ENCODE measurements around the gene RCAN1.

DNA sequence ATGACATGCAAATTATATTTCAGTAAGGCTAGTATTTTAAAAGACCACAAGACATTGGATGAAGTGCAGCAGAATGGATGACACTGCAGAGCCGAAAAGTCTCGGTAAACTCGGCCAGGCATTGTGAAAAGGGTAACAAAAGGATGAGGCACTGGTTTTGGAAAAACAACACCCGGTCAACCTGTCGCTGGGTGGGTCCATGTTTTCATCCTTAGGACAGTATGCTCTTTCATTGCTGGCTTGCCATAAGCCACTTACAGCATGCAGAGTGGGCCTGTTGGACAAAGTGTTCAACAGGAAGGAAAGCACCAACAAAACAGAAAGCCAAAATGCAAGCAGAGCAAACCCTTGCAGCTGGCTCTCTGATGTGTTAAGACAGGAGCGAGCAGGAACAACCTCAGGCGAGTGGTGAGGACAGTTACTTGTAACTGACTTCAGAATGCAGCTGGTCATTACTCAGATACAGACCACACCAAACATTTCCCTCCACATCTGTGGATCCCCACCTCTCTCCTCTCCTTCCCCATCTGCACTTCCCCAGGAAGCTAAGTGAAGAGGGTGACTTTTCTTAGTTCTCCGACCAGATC, 2.9 kb upstream of the RCAN1 start:
- TF ChIP-seq, protein P1, sequence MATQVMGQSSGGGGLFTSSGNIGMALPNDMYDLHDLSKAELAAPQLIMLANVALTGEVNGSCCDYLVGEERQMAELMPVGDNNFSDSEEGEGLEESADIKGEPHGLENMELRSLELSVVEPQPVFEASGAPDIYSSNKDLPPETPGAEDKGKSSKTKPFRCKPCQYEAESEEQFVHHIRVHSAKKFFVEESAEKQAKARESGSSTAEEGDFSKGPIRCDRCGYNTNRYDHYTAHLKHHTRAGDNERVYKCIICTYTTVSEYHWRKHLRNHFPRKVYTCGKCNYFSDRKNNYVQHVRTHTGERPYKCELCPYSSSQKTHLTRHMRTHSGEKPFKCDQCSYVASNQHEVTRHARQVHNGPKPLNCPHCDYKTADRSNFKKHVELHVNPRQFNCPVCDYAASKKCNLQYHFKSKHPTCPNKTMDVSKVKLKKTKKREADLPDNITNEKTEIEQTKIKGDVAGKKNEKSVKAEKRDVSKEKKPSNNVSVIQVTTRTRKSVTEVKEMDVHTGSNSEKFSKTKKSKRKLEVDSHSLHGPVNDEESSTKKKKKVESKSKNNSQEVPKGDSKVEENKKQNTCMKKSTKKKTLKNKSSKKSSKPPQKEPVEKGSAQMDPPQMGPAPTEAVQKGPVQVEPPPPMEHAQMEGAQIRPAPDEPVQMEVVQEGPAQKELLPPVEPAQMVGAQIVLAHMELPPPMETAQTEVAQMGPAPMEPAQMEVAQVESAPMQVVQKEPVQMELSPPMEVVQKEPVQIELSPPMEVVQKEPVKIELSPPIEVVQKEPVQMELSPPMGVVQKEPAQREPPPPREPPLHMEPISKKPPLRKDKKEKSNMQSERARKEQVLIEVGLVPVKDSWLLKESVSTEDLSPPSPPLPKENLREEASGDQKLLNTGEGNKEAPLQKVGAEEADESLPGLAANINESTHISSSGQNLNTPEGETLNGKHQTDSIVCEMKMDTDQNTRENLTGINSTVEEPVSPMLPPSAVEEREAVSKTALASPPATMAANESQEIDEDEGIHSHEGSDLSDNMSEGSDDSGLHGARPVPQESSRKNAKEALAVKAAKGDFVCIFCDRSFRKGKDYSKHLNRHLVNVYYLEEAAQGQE (IDR thresholded peaks at IDR 0.05; ENCODE audit: low read depth) = no peak
- TF ChIP-seq TAF1 (IDR thresholded peaks at IDR 0.05; ENCODE audit: low read depth) = no peak
- TF ChIP-seq, protein P2, sequence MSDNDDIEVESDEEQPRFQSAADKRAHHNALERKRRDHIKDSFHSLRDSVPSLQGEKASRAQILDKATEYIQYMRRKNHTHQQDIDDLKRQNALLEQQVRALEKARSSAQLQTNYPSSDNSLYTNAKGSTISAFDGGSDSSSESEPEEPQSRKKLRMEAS (IDR thresholded peaks at IDR 0.05) = no peak
- no peak for TF ChIP-seq CEBPB (IDR thresholded peaks at IDR 0.05)
- no peak for TF ChIP-seq FOXM1 (IDR thresholded peaks at IDR 0.05; ENCODE audit: borderline replicate concordance, low read depth)
- TF ChIP-seq EP300 (IDR thresholded peaks at IDR 0.05; ENCODE audit: borderline replicate concordance) = no peak
- no peak for TF ChIP-seq CREB1 (IDR thresholded peaks at IDR 0.05; ENCODE audit: low read depth)
- TF ChIP-seq RAD21 (IDR thresholded peaks at IDR 0.05; ENCODE audit: low read depth) = no peak
- TF ChIP-seq, protein P3, sequence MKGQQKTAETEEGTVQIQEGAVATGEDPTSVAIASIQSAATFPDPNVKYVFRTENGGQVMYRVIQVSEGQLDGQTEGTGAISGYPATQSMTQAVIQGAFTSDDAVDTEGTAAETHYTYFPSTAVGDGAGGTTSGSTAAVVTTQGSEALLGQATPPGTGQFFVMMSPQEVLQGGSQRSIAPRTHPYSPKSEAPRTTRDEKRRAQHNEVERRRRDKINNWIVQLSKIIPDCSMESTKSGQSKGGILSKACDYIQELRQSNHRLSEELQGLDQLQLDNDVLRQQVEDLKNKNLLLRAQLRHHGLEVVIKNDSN (IDR thresholded peaks at IDR 0.05) = no peak

Measured in Ishikawa (cell line).